CD14-positive monocyte (primary cell): ENCODE data around the gene STIM1. TPM values are rescaled to one million over a fixed set of nuclear protein-coding genes. Genes with fewer than 3 reads are reported as not detected.

Experiments used
- DNase-seq, 3 donors: peaks; one replicate each; pipeline ENCODE4 v3.0.0-alpha.2; 2011 to 2022
- H2AFZ ChIP-seq: 2 replicates; pipeline ENCODE4 v1.6.0; 2012; ENCODE audit warnings: mild to moderate bottlenecking, low read depth, low read length, inconsistent platforms; ENCODE audit not compliant: insufficient read depth, poor library complexity, severe bottlenecking
- H3K27ac ChIP-seq, 2 donors: 1 replicate in 1 of 2; 2 replicates in 1 of 2; pipeline ENCODE4 v1.5.1; 2012 to 2013; ENCODE audit warnings: low read length in 2 of 2, control low read depth in 1 of 2, inconsistent platforms in 1 of 2, low read depth in 1 of 2, mild to moderate bottlenecking in 1 of 2
- H3K27me3 ChIP-seq, 2 donors: one replicate each; pipeline versions ENCODE4 v1.6.0 to v1.6.1; 2011 to 2013; ENCODE audit warnings: low read length in 2 of 2; ENCODE audit not compliant: control insufficient read depth in 2 of 2, insufficient read depth in 2 of 2
- H3K36me3 ChIP-seq, 2 donors: replicated peaks in 1 of 2; 1 replicate in 1 of 2; 2 replicates in 1 of 2; pipeline versions ENCODE4 v1.5.1 to v1.6.1; 2012 to 2013; ENCODE audit warnings: low read length in 2 of 2, control low read depth in 1 of 2, inconsistent platforms in 1 of 2, mild to moderate bottlenecking in 1 of 2; ENCODE audit not compliant: insufficient read depth in 2 of 2, control insufficient read depth in 1 of 2
- H3K4me1 ChIP-seq, 2 donors: 1 replicate in 1 of 2; 2 replicates in 1 of 2; pipeline versions ENCODE4 v1.5.1 to v1.6.1; 2012 to 2013; ENCODE audit warnings: low read length in 2 of 2, control low read depth in 1 of 2, inconsistent platforms in 1 of 2, mild to moderate bottlenecking in 1 of 2, moderate library complexity in 1 of 2; ENCODE audit not compliant: insufficient read depth in 2 of 2, control insufficient read depth in 1 of 2
- H3K4me2 ChIP-seq: replicated peaks from 2 replicates; pipeline ENCODE3; 2012; ENCODE audit warnings: low read length, moderate library complexity, mild to moderate bottlenecking; ENCODE audit not compliant: poor library complexity, severe bottlenecking; ENCODE audit errors: extremely low read depth
- H3K4me3 ChIP-seq, 3 experiments: fragments of 200-600 bp in 1 of 3; sonication (generic) in 1 of 3; replicated peaks in 1 of 3; 1 replicate in 2 of 3; 2 replicates in 1 of 3; pipeline ENCODE4 v1.5.1; 2011 to 2013; ENCODE audit warnings: low read length in 3 of 3, mild to moderate bottlenecking in 3 of 3, control low read depth in 2 of 3, low read depth in 2 of 3, inconsistent platforms in 1 of 3, moderate library complexity in 1 of 3
- H3K79me2 ChIP-seq: 2 replicates; pipeline ENCODE4 v1.6.0; 2012; ENCODE audit warnings: mild to moderate bottlenecking, control low read depth, inconsistent platforms, low read length, moderate library complexity; ENCODE audit not compliant: insufficient read depth
- H3K9ac ChIP-seq: 2 replicates; pipeline ENCODE4 v1.6.0; 2017; ENCODE audit warnings: low read length, mild to moderate bottlenecking; ENCODE audit not compliant: insufficient read depth, poor library complexity, severe bottlenecking
- H3K9me3 ChIP-seq, 2 donors: replicated peaks in 1 of 2; 1 replicate in 1 of 2; 2 replicates in 1 of 2; pipeline versions ENCODE4 v1.5.1 to v1.6.1; 2012 to 2013; ENCODE audit warnings: low read length in 2 of 2, control low read depth in 1 of 2; ENCODE audit not compliant: control insufficient read depth in 1 of 2, insufficient read depth in 1 of 2
- H4K20me1 ChIP-seq: 2 replicates; pipeline ENCODE4 v1.6.0; 2012; ENCODE audit warnings: mild to moderate bottlenecking, low read length, control low read depth, moderate library complexity; ENCODE audit not compliant: insufficient read depth
- H3K27ac Mint-ChIP-seq, 7 donors: one replicate each; pipeline ENCODE4 v1.8.0; 2020; ENCODE audit warnings: mild to moderate bottlenecking in 7 of 7, mixed read lengths in 7 of 7, moderate library complexity in 6 of 7, inconsistent platforms in 2 of 7
- H3K27me3 Mint-ChIP-seq, 3 donors: one replicate each; pipeline ENCODE4 v1.8.0; 2021 to 2022; ENCODE audit warnings: low read depth in 3 of 3, mild to moderate bottlenecking in 3 of 3, mixed read lengths in 3 of 3, moderate library complexity in 3 of 3, inconsistent platforms in 1 of 3
- H3K36me3 Mint-ChIP-seq, 2 donors: one replicate each; pipeline ENCODE4 v1.8.0; 2020; ENCODE audit warnings: mixed read lengths in 2 of 2, inconsistent platforms in 1 of 2, mild to moderate bottlenecking in 1 of 2
- H3K4me1 Mint-ChIP-seq: one replicate; pipeline ENCODE4 v1.8.0; 2020; ENCODE audit warnings: mild to moderate bottlenecking, mixed read lengths
- H3K4me3 Mint-ChIP-seq, 2 donors: one replicate each; pipeline ENCODE4 v1.8.0; 2020; ENCODE audit warnings: mild to moderate bottlenecking in 2 of 2, mixed read lengths in 2 of 2, moderate library complexity in 1 of 2
- H3K9me3 Mint-ChIP-seq, 7 donors: one replicate each; pipeline ENCODE4 v1.8.0; 2020 to 2022; ENCODE audit warnings: mixed read lengths in 7 of 7, mild to moderate bottlenecking in 6 of 7, moderate library complexity in 6 of 7, inconsistent platforms in 2 of 7
- CTCF ChIP-seq: fragments of 200-600 bp; IDR thresholded peaks from one replicate; pipeline ENCODE4 v1.8.0; 2022; ENCODE audit warnings: antibody characterized with exemption, mild to moderate bottlenecking
- WGBS: methylation state at CpG from one replicate; pipeline ENCODE4 v1.1.5; 2013; ENCODE audit warnings: missing lambda C conversion rate; ENCODE audit not compliant: insufficient coverage; 5-methylcytosine and 5-hydroxymethylcytosine counted together
- intact Hi-C, 2 donors: fragments of 100-400 bp; cut with micrococcal nuclease; formaldehyde crosslinking; loops; one replicate each; pipeline versions ENCODE4 v1.15.0 to v1.15.1; 2023
- polyA plus RNA-seq, 3 donors: library from polyadenylated mRNA; depleted of rRNA in 1 of 3; unstranded in 2 of 3; stranded (reverse) in 1 of 3; fragments of 300-500 nt in 2 of 3; fragments of >200 nt in 1 of 3; fragmentation: Illumina TruSeq in 2 of 3; gene quantifications; 1 replicate in 2 of 3; 2 replicates in 1 of 3; pipeline ENCODE4 v1.2.3, GENCODE V29; 2012 to 2021

Gene STIM1
- polyA plus RNA-seq, 3 donors = 14.0 to 68.6 (median 21.0) TPM

- Histone ChIP-seq H3K27ac (no peak overlapping the region), H3K4me1 (no peaks in the 10 kb centered on the region), H3K4me3 (no peak overlapping the region), H3K9me3 (no peaks in the 10 kb centered on the region), H3K4me2 (no peak overlapping the region), H3K36me3 (peaks cover under 1 to 4% of the 10 kb centered on the region in 2 donors), H3K9ac (no peak overlapping the region), H4K20me1 (peaks cover 98% of the 10 kb centered on the region), H3K27me3 (no peaks in the 10 kb centered on the region), H2AFZ (no peak overlapping the region), H3K79me2 (peaks cover 89% of the 10 kb centered on the region)
- H3K27me3 Mint-ChIP-seq = no peaks in the 10 kb centered on the region
- peaks cover 8 to 9% of the 10 kb centered on the region in 2 donors for H3K36me3 Mint-ChIP-seq
- intact Hi-C loops = loop anchor here in 1 of 2 donors (5.0 kb wide), 1 partner anchor 105 kb away; the partner anchor contains the start of gene STIM1
- no peak for TF ChIP-seq CTCF
- peaks cover 13% of the 10 kb centered on the region for H3K4me1 Mint-ChIP-seq
- H3K27ac Mint-ChIP-seq = no peak overlapping the region
- no peak for DNase-seq
- no CpG with 5 or more reads among the region's 1 CpG for WGBS
- no peaks in the 10 kb centered on the region for H3K9me3 Mint-ChIP-seq
- H3K4me3 Mint-ChIP-seq = no peak overlapping the region
Measured at GRCh38 chr11:3962406-3962840, 107.0 kb downstream of the STIM1 start.

- no peak overlapping the region for H3K27ac ChIP-seq
- H2AFZ ChIP-seq = no peak overlapping the region
- no peak overlapping the region for H3K4me2 ChIP-seq
- H4K20me1 ChIP-seq = peaks cover 98% of the 10 kb centered on the region
- no peak for TF ChIP-seq CTCF
- H3K4me3 ChIP-seq = no peak overlapping the region
- peaks cover 88% of the 10 kb centered on the region for H3K79me2 ChIP-seq
- intact Hi-C loops = loop anchor here in 1 of 2 donors (5.0 kb wide), 1 partner anchor 107 kb away; the partner anchor contains the start of gene STIM1
- H3K9me3 ChIP-seq = no peaks in the 10 kb centered on the region
- peaks cover 17 to 19% of the 10 kb centered on the region in 2 donors for H3K36me3 Mint-ChIP-seq
- peaks cover 13 to 21% of the 10 kb centered on the region in 2 donors for H3K36me3 ChIP-seq
- peaks cover 12% of the 10 kb centered on the region for H3K4me1 Mint-ChIP-seq
- no peaks in the 10 kb centered on the region for H3K27me3 ChIP-seq
- WGBS = no CpG with 5 or more reads among the region's 2 CpGs
- H3K4me1 ChIP-seq = no peaks in the 10 kb centered on the region
- DNase-seq = no peak
- H3K4me3 Mint-ChIP-seq = no peak overlapping the region
- no peak overlapping the region for H3K9ac ChIP-seq
- H3K9me3 Mint-ChIP-seq = no peaks in the 10 kb centered on the region
- H3K27me3 Mint-ChIP-seq = no peaks in the 10 kb centered on the region
- no peak overlapping the region for H3K27ac Mint-ChIP-seq
Measured at GRCh38 chr11:3964056-3964455, 108.6 kb downstream of the STIM1 start.
